ENCODE results near the gene CLEC3B.

- TF ChIP-seq CTCF (IDR thresholded peaks at IDR 0.05) (no peak), EZH2 (IDR thresholded peaks at IDR 0.05; ENCODE audit: borderline replicate concordance, insufficient read depth, low read depth, low read length, poor library complexity, severe bottlenecking) (no peak)
Measured at GRCh38 chr3:45055032-45055410, 28.9 kb downstream of the CLEC3B start.

Measured in B cell (primary cell).